Activated CD8-positive, alpha-beta memory T cell treated with anti-CD3 and anti-CD28 coated beads, Interleukin-2, amount 50 U/mL, for 4 hours (primary cell): ENCODE data around the gene SNX7.

Experiments
- DNase-seq: peaks from one replicate; pipeline ENCODE4 v3.0.0-alpha.2; 2020

SNX7 gene

GRCh38 chr1:98769162-98769561 is 107.6 kb downstream of the SNX7 start:
- no peak for DNase-seq

- DNase-seq = no peak
Measured at GRCh38 chr1:98781906-98782305, 120.4 kb downstream of the SNX7 start.

GRCh38 chr1:98783821-98784220 is 122.3 kb downstream of the SNX7 start:
- DNase-seq = no peak

GRCh38 chr1:98791498-98791897 is 130.0 kb downstream of the SNX7 start:
- no peak for DNase-seq

- DNase-seq = no peak
Measured at GRCh38 chr1:98792123-98792522, 130.6 kb downstream of the SNX7 start.

- DNase-seq = no peak
Measured at GRCh38 chr1:98793136-98793535, 131.6 kb downstream of the SNX7 start.

- peak; percentile 44 for DNase-seq
Measured at GRCh38 chr1:98794196-98794886, 132.8 kb downstream of the SNX7 start.

- no peak for DNase-seq
Measured at GRCh38 chr1:98796049-98796448, 134.5 kb downstream of the SNX7 start.

- no peak for DNase-seq
Measured at GRCh38 chr1:98797506-98797905, 136.0 kb downstream of the SNX7 start.
